Stimulated activated CD4-positive, alpha-beta T cell treated with anti-CD3 and anti-CD28 coated beads, TNF-alpha, amount 100 ng/mL, for 1 hour (primary cell): ENCODE data around the gene KIF21A.

Experiments
- DNase-seq, 3 donors: peaks; one replicate each; pipeline ENCODE4 v3.0.0-alpha.2; 2020; ENCODE audit warnings: low read depth in 3 of 3, low spot score in 1 of 3

KIF21A gene

DNA sequence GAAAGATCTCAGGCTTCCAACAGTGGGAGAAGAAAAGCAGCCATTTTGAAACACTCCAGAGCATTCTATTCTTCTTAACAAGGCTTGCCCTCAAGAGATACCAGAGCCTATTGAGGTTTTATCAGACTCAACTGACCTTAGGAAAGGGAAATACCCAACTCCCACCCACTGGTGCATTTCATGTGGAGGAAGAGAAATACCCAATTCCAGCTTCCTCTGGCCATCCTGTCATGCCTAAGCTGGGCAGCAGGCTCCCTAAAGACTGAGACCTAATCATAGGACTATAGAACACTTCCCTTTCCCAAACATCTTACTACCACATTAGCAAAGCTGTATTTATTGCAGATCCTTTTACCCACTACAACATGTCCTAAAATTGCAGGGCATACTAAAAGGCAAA, 164.5 kb downstream of the KIF21A start:
- no peak for DNase-seq

DNA sequence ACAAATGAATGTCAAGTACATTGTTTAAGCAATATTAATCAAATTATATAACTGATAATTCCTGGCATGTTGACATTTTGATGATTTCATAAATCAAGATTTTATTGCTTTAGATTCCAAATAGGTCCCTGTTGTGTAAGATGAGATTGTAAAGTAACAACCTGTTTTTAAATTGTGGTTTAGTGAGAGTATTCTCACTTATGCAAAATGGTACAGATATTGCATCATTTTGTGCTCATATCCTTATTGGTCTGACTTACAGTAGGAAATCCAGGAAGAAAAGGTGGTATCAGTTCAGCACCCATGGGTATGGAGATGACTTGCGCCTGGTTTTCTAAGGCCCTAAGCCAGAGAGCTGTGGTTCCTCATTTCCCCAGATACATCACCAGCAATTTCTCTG, 165.5 kb downstream of the KIF21A start:
- no peak for DNase-seq

DNA sequence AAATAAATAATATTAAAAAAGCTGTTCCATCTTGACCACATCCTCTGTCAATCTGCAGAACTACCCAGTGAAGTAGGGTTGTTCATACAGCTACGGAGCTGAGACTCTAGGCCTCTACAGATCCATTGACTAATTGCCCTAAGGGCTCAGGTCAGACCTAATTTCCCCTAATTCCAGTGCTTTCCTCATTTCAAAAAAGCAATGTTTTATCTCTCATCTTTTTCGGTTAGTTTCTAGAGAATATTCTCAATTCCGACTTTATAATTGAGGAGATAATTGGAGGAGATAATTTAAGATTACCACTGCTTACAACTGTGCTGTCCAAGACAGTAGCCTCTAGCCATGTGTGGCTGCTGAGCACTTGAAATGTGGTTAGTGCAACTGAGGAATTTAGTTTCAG, 167.1 kb downstream of the KIF21A start:
- DNase-seq, result no peak

GRCh38 chr12:39272871-39273655, 169.9 kb downstream of the KIF21A start:
- DNase-seq, result no peak

- no peak for DNase-seq
Measured at GRCh38 chr12:39269492-39269891, 173.4 kb downstream of the KIF21A start.

- no peak for DNase-seq
Measured at GRCh38 chr12:39267886-39268285, 175.0 kb downstream of the KIF21A start.

GRCh38 chr12:39252628-39253027, 190.3 kb downstream of the KIF21A start:
- DNase-seq, result no peak
